Measurements from ENCODE around the gene HOTAIR.

The HOTAIR gene

DNA sequence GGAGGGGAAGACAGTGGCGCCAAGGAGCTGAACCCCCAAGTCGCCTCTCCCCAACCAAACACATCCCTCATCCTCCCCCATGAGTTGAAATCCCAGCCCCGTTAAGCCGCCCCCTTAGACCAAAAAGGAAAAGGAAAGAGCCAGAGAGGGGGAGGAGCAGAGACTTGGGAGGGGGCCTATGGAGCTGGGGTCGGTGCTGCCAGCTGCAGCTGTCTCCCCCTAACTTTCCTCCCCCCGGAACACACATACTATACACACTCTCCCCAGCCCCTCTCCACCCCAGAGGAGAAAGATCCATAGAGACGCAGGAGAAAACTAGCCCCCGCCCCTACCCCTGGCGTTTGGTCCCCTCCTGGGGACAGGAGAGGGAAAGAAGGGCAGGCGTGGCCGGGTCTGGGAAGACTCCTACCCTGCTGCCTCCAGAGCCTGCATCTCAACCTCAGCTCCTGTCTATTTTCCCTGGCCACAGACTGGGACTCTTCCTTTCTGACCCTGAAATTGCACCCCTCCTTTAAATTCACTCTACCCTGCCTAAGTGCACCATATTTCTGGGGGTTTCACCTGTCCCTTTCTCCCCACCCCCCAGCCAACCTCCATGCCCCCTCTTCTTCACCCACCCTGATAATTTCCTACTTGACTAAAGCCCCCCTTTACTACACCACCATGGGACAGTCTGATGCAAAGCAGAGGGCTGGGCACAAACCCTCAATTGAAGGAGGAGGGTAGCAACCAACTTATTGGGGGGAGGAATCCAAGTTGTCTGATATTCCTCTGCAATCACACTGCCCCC is 23.6 kb upstream of the HOTAIR start:
- DNase-seq: no peak

DNA sequence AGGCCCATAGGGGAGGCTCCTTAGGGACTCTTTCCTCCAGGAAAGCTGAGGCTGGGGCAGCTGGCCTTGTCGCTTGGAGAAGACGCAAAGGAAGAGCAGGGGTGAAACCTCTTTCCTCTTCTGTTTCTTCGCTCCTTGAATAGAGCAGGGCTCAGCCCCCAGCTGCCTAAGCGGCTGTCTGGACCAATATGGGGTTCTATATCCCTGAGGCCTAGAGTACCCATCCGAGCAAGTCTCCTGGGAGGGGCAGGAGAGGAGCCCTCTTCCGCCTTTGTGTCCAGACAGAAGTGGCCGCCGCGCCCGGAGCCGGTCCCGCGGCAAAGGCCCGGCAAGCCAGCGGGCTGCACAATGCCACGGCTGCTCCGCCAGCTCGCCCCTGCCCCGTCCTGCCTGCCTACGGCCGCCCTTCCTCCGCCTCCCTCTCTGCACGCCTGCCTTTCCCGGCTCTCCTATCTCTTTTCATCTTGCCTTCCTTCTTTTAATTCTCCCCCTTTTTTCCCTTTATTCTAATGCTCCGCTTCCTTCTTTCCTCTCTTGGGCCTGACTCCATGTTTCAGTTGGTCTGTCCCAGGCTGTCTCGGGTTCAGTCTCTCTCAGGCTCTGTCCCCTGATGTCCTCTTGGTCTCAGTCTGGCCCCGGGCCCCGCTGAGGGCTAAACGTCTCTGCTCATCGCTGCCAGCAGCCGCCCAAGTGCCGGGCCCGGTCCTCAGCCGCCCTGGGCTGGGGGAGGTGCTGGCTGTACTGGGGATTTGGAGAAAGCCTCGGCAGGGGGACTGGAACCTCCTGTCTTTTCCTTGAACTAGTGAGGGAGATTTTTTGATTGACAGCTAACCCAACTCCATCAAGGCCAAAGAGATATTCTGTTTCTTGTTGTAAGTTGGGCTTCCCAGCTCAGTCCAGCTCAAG is 22.7 kb upstream of the HOTAIR start:
- DNase-seq: no peak

DNA sequence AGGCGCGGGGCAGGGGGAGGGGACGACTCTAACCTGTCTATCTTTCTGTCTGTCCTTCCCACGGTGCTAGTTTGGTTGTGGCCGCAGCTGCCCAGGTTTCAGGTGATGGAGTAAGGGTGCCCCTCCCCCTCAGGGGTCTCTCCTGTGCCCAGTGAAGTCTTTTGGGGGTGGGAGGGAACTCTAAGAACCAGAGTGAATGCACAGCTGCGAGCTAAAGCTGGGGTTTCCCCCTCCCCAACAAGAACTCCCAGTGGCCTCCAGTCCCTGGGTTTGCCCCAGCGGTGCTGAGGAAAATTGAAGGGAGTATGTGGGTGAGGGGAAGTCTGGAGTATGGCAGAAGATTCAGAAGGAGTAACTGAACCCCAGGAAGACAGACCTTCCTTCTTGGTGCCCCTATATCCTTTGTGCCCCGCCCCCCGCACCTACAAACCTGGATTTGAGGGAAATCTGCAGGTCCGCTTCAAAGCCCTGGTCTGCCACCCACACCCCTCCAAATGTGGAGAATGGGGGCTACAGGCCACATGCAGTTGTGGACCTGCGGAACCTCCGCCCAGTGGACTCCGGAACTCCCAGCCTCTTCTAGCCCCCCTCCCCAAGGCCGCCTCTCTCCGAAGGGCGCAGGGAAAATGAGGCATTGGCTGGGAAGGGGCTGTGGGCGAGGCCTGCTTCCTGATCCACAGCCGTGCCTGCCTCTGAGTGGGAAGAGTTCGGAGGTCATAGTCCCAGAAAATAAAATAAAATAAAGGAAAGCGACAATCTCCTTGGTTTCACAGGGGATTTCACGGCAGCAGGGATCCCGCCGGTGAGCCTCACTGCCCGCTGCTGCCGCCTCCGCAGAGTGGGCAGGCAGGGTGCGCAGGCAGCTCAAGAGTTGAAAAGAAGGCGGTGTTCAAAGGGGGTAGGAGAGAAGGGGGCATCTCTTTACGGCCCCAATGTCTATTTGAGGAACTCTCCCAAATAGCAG is 21.8 kb upstream of the HOTAIR start:
- no peak for DNase-seq

DNA sequence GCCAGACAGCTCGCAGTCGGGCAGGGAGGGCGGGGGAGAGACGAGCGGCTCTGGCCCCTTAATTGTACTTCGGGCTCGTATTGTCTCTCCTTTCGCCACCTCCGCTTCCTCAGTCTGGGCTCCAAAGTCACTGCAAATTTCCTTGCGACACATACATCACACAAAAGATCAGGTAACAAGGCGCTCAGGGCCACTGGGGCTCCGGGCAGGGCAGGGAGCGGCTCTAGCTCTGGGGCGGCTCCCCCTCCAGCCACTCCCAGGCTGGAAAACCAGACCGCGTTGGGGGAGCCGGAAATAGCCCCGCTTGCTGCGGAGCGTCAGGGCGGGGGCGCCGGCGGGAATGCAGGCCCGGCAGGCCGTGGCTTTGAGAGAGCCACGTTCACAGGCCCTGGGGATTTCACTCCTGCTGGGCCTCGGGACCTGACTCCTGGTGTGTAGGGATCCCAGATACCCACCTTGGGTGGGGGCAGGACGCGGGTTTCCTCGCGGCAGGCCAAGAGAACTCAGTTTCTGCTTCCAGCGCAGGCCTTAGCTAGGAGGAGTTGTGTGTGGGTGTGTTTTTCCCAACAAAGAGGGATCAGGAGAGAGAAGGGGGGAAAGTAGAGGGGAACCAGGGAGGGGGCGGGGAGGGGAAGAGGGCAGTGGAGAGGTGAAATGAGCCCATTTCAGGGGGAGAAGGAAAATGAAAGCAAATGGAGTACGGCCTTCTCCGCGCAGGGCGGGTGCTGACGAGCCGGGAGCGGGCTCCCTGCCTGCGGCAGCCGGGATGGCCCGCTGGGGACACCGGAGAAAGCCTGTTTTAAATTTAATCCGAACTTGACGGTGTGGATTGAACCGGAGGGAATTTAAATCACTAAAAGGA is 20.9 kb upstream of the HOTAIR start:
- no peak for DNase-seq

DNA sequence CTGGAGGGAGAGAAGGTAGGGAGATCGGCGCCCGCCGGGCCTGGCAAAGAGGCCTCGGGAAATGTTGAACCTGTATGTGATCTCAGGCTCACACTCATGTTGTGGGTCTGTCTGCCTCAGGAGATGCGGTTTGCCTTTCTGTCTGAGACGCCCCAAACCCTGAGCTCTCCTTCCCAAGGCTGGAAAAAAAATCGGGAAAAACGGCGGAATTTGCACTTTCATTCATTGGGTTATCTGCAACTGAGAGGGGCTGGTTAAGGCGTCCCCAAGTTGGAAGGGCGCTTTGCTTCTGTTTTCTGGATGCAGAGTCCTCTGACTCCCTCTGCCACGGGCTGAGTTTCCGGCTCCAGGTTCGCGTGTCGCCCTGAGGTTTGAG is 20.2 kb upstream of the HOTAIR start:
- no peak for DNase-seq

DNA sequence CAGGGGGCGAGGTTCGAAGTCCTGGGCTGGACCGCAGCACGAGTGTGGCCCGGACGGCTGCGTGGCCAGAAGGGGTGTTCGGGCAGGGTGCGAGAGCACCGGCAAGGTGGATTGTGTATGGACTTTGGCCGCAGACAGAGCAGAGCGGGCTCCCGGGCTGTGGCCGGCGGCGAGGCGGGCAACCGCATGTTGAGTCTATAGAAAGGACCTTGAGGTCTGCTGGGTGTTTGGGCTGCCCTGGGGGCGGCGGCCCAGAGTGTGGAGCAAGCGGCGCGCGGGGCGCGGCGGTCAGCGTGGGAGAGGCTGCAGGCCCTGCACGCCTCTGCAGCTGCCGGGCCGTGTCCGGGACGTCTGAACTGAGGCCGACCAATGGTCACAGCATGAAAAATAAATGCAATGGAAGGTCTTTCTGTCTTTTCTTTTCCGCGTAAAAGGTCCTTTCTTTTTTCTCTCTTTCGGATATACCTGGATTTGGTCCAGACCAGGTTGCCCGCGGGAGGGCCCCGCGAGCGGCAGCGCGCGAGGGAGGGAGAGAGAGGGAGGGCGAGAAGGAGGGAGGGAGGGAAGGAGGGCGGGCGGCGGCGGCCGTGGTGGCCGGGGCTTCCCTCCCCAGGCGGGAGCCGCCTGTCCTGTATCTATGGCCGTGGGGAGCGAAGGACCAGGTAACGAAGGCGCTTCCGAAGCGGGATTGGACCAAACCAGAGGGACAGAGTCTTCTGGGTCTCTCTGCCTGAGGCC is 19.7 kb upstream of the HOTAIR start:
- no peak for DNase-seq

DNA sequence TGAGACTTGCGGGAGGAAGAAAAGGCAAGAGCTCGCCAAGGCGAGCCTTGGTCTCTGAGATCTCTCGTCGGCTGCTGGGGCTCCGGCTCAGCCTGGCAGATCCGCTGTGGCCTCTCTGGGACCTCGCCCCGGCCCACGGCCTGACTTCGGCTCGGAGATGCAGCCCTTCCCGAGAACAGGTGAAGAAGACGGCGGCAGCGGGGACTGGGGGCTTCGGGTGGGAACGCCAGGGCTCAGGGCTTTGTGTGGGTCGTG is 19.2 kb upstream of the HOTAIR start:
- no peak for DNase-seq

DNA sequence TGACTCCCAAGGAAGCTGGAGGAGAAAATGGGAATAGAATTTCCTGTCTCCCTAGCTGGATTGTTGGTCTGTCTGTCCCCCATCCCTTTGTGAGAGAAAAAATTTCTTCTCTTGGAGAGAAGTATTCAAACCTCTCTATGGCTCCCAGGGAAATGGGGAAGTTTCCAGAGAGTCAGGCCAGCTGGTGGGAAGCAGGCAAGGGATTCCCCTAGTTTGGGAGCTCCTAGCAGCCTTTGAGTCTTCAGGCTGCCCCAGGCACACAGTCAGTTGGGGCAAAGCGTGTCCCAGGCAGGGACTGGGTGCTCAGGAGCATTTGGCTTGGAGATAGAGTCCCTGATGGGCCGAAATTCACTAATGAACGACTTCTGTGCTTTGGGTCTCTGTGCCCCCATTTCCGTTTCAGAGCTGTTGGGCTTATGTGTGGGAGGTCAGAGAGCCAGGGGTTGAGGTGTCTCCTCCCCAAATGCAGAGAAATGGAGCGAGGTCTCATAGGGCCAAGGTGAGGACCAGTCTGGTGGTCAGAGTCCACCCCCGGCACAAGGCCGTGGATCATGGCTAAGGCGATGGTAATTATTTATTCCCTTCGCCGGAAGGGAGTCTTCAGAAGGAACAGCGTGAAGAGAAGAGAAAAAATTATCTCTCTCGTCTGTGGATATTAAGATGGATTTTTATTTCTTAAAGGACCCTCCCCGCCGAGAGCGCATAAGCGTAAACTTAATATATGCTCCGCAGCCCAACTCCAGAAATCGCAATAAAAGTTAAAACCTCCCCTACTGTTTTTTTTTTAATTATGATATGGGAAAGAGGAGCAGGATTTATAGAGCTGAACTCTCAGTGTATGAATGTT is 18.6 kb upstream of the HOTAIR start:
- DNase-seq: no peak

DNA sequence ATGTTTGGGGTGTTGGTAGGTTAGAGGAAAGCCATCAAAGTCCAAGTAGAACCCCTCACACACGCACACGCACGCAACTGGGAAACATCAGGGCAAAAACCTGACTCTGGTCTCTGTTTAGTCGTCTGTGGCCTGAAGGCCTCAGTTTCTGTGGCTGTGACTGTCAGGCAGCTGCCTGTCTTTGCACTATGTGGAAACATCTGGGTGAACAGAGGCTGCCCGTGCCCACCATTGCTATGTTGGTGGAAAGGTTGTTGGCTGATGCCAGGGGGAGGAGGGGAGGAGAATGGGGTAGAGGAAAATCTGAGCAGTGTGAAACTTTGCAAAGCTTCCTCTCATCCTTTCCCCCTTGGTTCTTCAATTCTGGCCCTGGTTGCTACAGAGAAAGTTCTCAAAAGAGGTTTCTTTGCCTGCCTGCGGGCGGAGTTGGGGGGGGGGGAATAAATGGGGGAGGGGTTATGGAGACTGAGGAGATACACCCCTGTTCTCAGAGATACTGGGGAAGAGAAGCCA is 17.7 kb upstream of the HOTAIR start:
- no peak for DNase-seq

DNA sequence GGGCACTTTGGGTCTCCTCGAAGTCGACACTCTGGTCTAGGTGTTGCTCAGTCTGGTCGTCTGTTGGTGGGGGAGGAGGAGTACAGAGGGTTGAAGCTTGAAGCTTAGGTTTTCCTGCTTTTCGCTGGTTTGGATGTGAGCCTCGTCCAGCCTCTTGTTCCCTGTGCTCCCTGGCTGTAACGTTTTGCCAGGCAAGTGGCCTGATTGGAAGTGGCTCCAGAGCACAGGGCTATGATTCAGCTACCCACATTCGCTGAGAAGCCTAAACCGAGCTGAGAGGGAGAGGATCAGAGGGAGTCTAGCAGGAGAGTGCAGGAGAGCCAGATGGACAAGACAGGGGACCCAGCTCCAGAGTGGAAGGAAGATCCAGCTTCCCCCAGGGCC is 16.3 kb upstream of the HOTAIR start:
- no peak for DNase-seq

DNA sequence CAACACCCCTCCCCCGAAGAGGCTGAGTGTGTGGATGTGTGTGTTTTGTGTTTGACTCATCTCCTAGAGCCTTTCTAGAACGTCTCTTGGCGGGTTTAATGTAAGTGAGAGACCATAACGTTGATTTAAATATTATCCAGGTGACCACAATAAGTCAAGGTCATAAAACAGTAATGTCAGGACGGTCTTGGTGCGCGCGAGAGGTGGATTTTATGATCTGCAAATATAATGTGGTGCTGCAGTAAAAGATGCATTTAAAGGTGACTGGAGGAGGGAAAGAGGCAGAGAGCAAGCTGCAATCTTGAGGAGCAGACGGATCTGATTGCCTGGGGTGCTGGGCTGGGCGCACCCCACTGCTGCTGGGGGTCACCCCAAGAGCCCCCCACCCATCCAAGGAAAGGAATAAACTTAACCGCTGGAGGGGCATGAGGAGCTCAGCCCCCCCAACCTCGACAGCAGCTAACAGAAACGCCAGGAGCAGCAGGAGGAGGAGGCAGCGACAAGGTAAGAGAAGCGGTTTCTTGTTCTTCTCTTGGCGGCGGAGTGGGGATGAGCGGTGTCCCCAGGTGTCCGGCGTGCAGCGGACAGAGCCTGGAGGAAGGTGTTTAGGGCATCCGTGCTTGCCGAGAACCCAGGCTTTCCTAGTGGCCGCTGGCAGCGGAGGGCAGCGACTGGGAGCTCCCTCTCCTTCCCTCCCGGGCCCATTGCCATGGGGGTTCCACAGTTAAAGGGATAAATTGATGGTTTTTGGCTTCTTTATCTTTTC is 15.7 kb upstream of the HOTAIR start:
- no peak for DNase-seq

DNA sequence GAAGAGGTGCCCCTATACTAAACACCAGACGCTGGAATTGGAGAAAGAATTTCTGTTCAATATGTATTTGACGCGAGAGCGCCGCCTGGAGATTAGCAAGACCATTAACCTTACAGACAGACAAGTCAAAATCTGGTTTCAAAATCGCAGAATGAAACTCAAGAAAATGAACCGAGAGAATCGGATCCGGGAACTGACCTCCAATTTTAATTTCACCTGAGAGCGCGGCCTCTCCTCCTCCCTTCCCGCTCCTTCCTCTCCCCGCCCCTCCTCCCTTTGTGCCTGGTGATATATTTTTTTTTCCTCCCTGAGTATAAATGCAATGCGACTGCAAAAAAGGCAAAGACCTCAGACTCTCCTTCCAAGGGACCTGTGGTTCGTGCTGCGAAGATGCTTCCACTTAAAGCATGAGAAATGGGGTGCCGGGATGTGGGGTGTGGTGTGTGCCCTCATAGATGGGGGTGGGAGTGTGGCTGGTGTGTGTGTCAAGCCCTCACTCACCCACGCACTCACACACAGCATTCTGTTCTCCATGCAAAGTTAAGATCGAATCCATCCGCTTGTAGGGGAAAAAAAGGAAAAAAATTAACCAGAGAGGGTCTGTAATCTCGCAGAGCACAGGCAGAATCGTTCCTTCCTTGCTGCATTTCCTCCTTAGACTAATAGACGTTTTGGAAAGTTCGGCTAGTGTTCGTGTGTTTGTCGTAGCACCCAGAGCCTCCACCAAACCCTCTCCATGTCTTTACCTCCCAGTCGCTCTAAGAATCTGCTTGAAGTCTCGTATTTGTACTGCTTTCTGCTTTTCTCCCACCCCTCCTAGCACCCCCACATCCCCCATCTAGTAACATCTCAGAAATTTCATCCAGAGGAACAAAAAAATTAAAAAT is 14.7 kb upstream of the HOTAIR start:
- DNase-seq: no peak

DNA sequence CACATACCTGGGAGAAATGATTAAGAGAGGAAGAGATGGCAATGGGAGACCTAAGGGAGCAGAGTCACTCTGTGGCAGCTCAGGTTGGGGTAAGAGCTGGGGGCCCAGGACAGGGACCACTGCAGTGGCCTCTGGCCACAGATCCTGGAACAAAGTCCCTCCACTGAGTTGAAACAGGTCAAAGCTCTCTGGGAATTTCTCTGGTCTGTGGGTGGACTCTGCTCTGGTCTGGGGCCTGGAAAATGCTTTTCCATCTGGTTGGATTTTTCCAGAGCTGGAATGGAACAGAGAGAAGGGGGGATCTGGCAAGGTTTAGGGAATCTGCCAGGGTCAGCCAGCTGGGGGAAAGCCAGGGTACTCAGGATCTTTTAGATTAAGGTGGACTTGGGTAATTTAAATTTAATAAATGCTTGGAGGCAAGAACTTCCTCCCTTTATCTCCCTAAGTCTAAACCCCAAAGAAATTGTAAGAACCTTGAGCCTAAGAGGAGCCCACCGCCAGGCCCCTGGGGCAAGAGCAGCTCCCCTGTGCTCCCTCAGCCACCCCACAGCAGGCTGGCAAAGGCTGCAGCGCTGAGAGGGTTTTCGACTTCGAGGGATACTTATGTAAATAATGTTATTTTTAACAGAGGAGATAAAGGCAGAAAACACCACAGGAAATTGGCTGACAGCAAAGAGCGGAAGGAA is 13.9 kb upstream of the HOTAIR start:
- DNase-seq: no peak

DNA sequence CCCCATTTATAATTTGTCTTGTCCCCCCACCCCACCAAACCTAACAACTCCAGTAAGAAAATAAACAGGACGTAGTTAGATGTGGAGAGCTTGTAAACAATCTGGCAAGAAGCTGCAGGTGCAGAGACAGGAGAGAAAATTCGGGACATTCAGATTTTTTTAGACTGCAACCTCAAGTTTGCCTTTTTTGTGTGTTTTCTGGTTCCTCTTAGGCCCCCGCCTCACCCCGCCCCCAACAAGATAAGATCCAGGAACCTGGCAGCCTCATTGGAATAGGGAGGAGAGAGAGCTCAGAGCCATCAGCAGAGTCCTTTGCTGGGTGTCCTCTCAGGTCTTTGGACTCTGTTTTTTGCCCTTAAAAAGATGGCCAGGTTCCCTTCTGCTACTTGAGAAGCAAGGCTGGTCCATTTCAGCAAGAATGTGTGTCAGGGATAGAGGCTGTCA is 13.1 kb upstream of the HOTAIR start:
- DNase-seq: no peak

DNA sequence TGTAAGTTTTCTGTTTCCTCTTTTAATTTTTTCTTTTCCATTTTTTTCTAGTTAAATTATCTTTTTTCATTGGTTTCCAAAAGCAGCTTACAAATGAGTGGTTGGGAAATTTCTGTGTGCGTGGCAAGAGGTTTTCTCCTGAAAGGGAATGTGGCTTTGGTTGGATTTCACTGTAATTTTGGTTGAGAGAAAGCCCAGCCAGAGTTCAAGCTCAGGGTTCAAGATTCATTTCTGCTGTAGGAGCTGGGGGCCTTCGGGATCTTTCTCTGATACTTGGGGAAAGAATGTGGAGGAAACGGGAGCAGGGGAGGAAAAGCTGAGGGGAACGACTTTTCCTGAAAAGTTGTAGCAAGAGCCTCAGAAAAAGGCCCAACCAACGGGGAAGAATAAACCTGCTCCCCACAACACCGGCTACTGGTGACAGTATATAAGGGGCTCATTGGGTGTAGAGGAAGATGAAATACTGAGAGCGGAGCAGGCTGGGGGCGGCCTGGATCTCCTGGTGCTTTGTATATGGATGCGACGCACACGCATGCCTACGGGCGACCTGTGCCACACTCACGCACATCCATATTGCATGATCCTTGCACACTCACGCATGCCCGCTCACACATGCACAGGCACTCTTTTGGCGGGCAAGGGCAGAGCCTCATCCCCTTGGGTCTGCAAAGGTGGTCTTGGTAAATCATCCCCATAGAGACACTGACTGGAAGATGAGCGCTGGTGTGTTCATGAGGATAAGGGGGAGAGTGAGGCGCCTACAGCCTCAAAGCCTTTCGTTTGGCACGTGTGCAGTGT is 12.1 kb upstream of the HOTAIR start:
- no peak for DNase-seq

DNA sequence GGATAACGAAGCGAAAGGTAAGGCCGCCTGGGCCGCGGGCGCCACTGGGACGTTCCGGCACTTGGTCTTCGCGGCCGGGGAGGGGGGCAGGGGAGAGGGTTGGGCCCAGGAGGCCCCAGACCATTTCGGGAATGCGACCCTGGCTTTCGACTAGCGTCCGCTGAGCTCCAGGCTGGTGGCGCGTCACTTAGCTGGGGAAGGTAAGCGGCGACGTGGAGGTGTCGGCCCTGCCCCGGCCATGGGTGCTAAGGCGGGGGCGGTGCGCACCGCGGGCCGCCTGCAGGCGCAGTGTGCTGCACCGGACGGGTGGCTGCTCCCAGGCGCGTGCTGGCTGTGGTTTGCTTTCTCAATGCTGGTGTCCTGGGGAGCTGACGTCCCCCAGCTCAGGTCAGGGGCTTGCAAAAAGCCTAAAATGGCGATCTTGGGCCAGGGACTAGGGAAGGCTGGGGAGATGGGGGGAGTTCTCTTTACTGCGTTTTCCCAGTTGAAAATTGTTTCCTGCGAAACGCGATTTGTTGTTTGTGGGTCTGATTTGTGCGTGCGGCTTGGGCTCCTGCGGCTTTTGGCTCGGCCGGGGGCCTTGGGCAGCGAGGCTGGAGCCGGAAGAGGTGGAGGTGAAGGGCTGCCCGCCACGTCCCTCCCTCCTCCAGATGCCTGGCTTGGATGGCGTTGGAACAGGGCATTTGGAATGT is 11.4 kb upstream of the HOTAIR start:
- no peak for DNase-seq

DNA sequence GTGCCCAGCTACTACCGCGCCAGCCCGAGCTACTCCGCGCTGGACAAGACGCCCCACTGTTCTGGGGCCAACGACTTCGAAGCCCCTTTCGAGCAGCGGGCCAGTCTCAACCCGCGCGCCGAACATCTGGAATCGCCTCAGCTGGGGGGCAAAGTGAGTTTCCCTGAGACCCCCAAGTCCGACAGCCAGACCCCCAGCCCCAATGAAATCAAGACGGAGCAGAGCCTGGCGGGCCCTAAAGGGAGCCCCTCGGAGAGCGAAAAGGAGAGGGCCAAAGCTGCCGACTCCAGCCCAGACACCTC is 10.9 kb upstream of the HOTAIR start:
- no peak for DNase-seq

Measured in activated CD4-positive, alpha-beta T cell treated with anti-CD3 and anti-CD28 coated beads for 4 hours (primary cell).